GM21423 (cell line): ENCODE measurements around the gene ZC3H12C.

ENCODE experiments used
- ATAC-seq: cut with Tn5 transposase; IDR thresholded peaks from one replicate; pipeline ENCODE4 v1.9.1; 2021; ENCODE audit warnings: mild to moderate bottlenecking, moderate library complexity; ENCODE audit not compliant: unreplicated experiment

The ZC3H12C gene

GRCh38 chr11:110096496-110096895, 3.3 kb downstream of the ZC3H12C start:
- no peak for ATAC-seq

GRCh38 chr11:110097459-110098012, 4.3 kb downstream of the ZC3H12C start:
- ATAC-seq, result no peak

GRCh38 chr11:110098645-110099044, 5.5 kb downstream of the ZC3H12C start:
- peak; percentile 77 for ATAC-seq

GRCh38 chr11:110100476-110101240, 7.5 kb downstream of the ZC3H12C start:
- no peak for ATAC-seq

- ATAC-seq, result no peak
Observed at GRCh38 chr11:110106713-110107274, 13.6 kb downstream of the ZC3H12C start.

- ATAC-seq, result no peak
Observed at GRCh38 chr11:110110854-110111253, 17.7 kb downstream of the ZC3H12C start.

GRCh38 chr11:110112457-110112856, 19.3 kb downstream of the ZC3H12C start:
- ATAC-seq, result no peak

- ATAC-seq, result no peak
Observed at GRCh38 chr11:110113505-110113904, 20.3 kb downstream of the ZC3H12C start.

- ATAC-seq, result no peak
Observed at GRCh38 chr11:110113973-110114372, 20.8 kb downstream of the ZC3H12C start.

- no peak for ATAC-seq
Observed at GRCh38 chr11:110119317-110119716, 26.1 kb downstream of the ZC3H12C start.

GRCh38 chr11:110121204-110121603, 28.0 kb downstream of the ZC3H12C start:
- ATAC-seq, result no peak

GRCh38 chr11:110123003-110123402, 29.8 kb downstream of the ZC3H12C start:
- ATAC-seq, result no peak

GRCh38 chr11:110124605-110125004, 31.4 kb downstream of the ZC3H12C start:
- ATAC-seq, result no peak

GRCh38 chr11:110125632-110126031, 32.4 kb downstream of the ZC3H12C start:
- ATAC-seq, result no peak

- no peak for ATAC-seq
Observed at GRCh38 chr11:110126936-110127335, 33.7 kb downstream of the ZC3H12C start.

- ATAC-seq, result no peak
Observed at GRCh38 chr11:110128161-110128560, 35.0 kb downstream of the ZC3H12C start.

- no peak for ATAC-seq
Observed at GRCh38 chr11:110130642-110131238, 37.5 kb downstream of the ZC3H12C start.

- no peak for ATAC-seq
Observed at GRCh38 chr11:110131386-110132123, 38.4 kb downstream of the ZC3H12C start.

- ATAC-seq, result no peak
Observed at GRCh38 chr11:110133160-110133559, 40.0 kb downstream of the ZC3H12C start.

- no peak for ATAC-seq
Observed at GRCh38 chr11:110134110-110134509, 40.9 kb downstream of the ZC3H12C start.

GRCh38 chr11:110141812-110142211, 48.6 kb downstream of the ZC3H12C start:
- no peak for ATAC-seq
